H1 (cell line): Measurements from ENCODE around the gene UHRF2. TPM values are rescaled to one million over a fixed set of nuclear protein-coding genes. Genes with fewer than 3 reads are reported as not detected.

Experiments
- ATF3 ChIP-seq: IDR thresholded peaks from 2 replicates; pipeline ENCODE4 v1.6.1; 2011; ENCODE audit warnings: low read depth, mild to moderate bottlenecking, low read length; ENCODE audit not compliant: insufficient read depth
- CBX8 ChIP-seq: fragments of 300-800, 300-1000 bp; sonication (generic); IDR thresholded peaks from 2 replicates; pipeline ENCODE4 v1.7.1; 2016; ENCODE audit warnings: low read depth, low read length, borderline replicate concordance
- CHD2 ChIP-seq: IDR thresholded peaks from 2 replicates; pipeline ENCODE4 v1.6.1; 2012; ENCODE audit warnings: low read length, improper control_type of control experiment
- CTCF ChIP-seq, 3 experiments: IDR thresholded peaks; 1 replicate in 2 of 3; 2 replicates in 1 of 3; pipeline versions ENCODE4 v1.5.1 to v1.6.1; 2011; ENCODE audit warnings: low read length in 3 of 3, mild to moderate bottlenecking in 3 of 3, inconsistent platforms in 2 of 3, low read depth in 1 of 3, moderate library complexity in 1 of 3; ENCODE audit not compliant: insufficient read depth in 1 of 3; ENCODE audit errors: control extremely low read depth in 1 of 3
- FOSL1 ChIP-seq: IDR thresholded peaks from 2 replicates; pipeline ENCODE4 v1.6.1; 2011; ENCODE audit warnings: mild to moderate bottlenecking, low read depth, low read length, moderate library complexity; ENCODE audit not compliant: insufficient read depth
- POLR2A ChIP-seq, 2 experiments: IDR thresholded peaks; 1 replicate in 1 of 2; 2 replicates in 1 of 2; pipeline ENCODE4 v1.6.1; 2011; ENCODE audit warnings: low read depth in 2 of 2, low read length in 2 of 2, mild to moderate bottlenecking in 2 of 2; ENCODE audit errors: control extremely low read depth in 1 of 2
- RBBP5 ChIP-seq: IDR thresholded peaks from 2 replicates; pipeline ENCODE4 v1.7.1; 2012; ENCODE audit warnings: low read depth, mild to moderate bottlenecking, inconsistent platforms, low read length, moderate library complexity, borderline replicate concordance
- SP1 ChIP-seq: IDR thresholded peaks from 2 replicates; pipeline ENCODE4 v1.6.1; 2011; ENCODE audit warnings: low read depth, low read length
- SP2 ChIP-seq: IDR thresholded peaks from 2 replicates; pipeline ENCODE4 v1.6.1; 2012; ENCODE audit warnings: mild to moderate bottlenecking, low read length, inconsistent platforms
- TAF1 ChIP-seq: IDR thresholded peaks from 2 replicates; pipeline ENCODE4 v1.6.1; 2011; ENCODE audit warnings: mild to moderate bottlenecking, low read depth, low read length
- polyA plus RNA-seq, 7 experiments: library from polyadenylated mRNA; depleted of rRNA in 3 of 7; stranded (reverse) in 5 of 7; unstranded in 2 of 7; fragments of >200 nt in 5 of 7; fragments of 200-250 nt in 2 of 7; gene quantifications; 1 replicate in 5 of 7; 2 replicates in 1 of 7; 4 replicates in 1 of 7; pipeline versions ENCODE4 v1.2.1 to v1.2.3, GENCODE V29; 2011 to 2013; ENCODE audit warnings: missing spikeins in 2 of 7, mixed read lengths in 2 of 7
- total RNA-seq: library from RNA; stranded (reverse); fragmentation: NEBNext Ultra II Directional; extraction: Animal tissue kit (Norgen Biotek cat#: 25700); gene quantifications from 2 replicates; pipeline ENCODE4 v1.2.1, GENCODE V29; 2021

The UHRF2 gene
- total and polyA plus RNA-seq, 2 of the 8 experiments (the other 6 are each of a cell fraction or from before 2014, with no cell fraction given): 31.8 to 48.0 TPM

- TF ChIP-seq CTCF (IDR thresholded peaks at IDR 0.05; ENCODE audit: control extremely low read depth in 1 of 3, insufficient read depth in 1 of 3, low read depth in 1 of 3, low read length in 3 of 3) (no peak), CBX8 (no peak), ATF3 (no peak), SP2 (no peak), POLR2A (IDR thresholded peaks at IDR 0.05; ENCODE audit: control extremely low read depth in 1 of 2, low read depth in 2 of 2, low read length in 2 of 2) (no peak), TAF1 (no peak), CHD2 (no peak), SP1 (no peak), RBBP5 (no peak), FOSL1 (no peak)
Observed at GRCh38 chr9:6506571-6506970, 93.6 kb downstream of the UHRF2 start (continued).
